Fibroblast of lung (primary cell): Measurements from ENCODE around the gene RANBP3. TPM values are rescaled to one million over a fixed set of nuclear protein-coding genes. Genes with fewer than 3 reads are reported as not detected.

Source experiments
- DNase-seq, 2 donors: peaks; one replicate each; pipeline versions ENCODE4 v3.0.0 to v3.0.0-alpha.2; 2010; ENCODE audit warnings: low read depth in 2 of 2
- H2AFZ ChIP-seq: 2 replicates; pipeline ENCODE4 v1.5.1; 2012; ENCODE audit warnings: low read length, control low read depth, inconsistent platforms
- H3K27ac ChIP-seq: 2 replicates; pipeline ENCODE4 v1.5.1; 2011; ENCODE audit warnings: low read length, control low read depth; ENCODE audit not compliant: insufficient read depth
- H3K27me3 ChIP-seq: 2 replicates; pipeline ENCODE4 v1.5.1; 2011; ENCODE audit warnings: mild to moderate bottlenecking, low read length; ENCODE audit not compliant: control insufficient read depth, insufficient read depth
- H3K36me3 ChIP-seq: 2 replicates; pipeline ENCODE4 v1.5.1; 2011; ENCODE audit warnings: low read length; ENCODE audit not compliant: control insufficient read depth, insufficient read depth
- H3K4me1 ChIP-seq: 2 replicates; pipeline ENCODE4 v1.5.1; 2011; ENCODE audit warnings: low read length; ENCODE audit not compliant: control insufficient read depth, insufficient read depth; ENCODE audit errors: extremely low read depth
- H3K4me2 ChIP-seq: 2 replicates; pipeline ENCODE4 v1.5.1; 2011; ENCODE audit warnings: low read length, control low read depth; ENCODE audit not compliant: insufficient read depth; ENCODE audit errors: extremely low read depth
- H3K4me3 ChIP-seq, 4 experiments: fragments of 200-600 bp in 1 of 4; sonication (generic) in 1 of 4; replicated peaks in 1 of 4; 2 replicates each; pipeline ENCODE4 v1.5.1; 2011 to 2016; ENCODE audit warnings: low read length in 4 of 4, low read depth in 3 of 4, mild to moderate bottlenecking in 3 of 4, control low read depth in 2 of 4, inconsistent platforms in 1 of 4, mixed read lengths in 1 of 4; ENCODE audit not compliant: insufficient read depth in 1 of 4; ENCODE audit errors: control extremely low read depth in 1 of 4
- H3K79me2 ChIP-seq: 2 replicates; pipeline ENCODE4 v1.5.1; 2012; ENCODE audit warnings: mild to moderate bottlenecking, low read length, inconsistent platforms; ENCODE audit not compliant: control insufficient read depth, insufficient read depth
- H3K9ac ChIP-seq: 2 replicates; pipeline ENCODE4 v1.5.1; 2011; ENCODE audit warnings: mild to moderate bottlenecking, low read length, control low read depth; ENCODE audit not compliant: insufficient read depth
- H3K9me3 ChIP-seq: 2 replicates; pipeline ENCODE4 v1.5.1; 2012; ENCODE audit warnings: low read depth, low read length; ENCODE audit not compliant: control insufficient read depth, insufficient read depth
- H4K20me1 ChIP-seq: 2 replicates; pipeline ENCODE4 v1.5.1; 2011; ENCODE audit warnings: low read length; ENCODE audit not compliant: control insufficient read depth, insufficient read depth; ENCODE audit errors: extremely low read depth
- CTCF ChIP-seq, 2 donors: IDR thresholded peaks in 1 of 2; conservative IDR thresholded peaks in 1 of 2; 1 replicate in 1 of 2; 2 replicates in 1 of 2; pipeline ENCODE4 v1.5.1; 2011 to 2012; ENCODE audit warnings: low read length in 2 of 2, control low read depth in 1 of 2, inconsistent platforms in 1 of 2, low read depth in 1 of 2, mild to moderate bottlenecking in 1 of 2
- EZH2 ChIP-seq: IDR thresholded peaks from 2 replicates; pipeline ENCODE4 v1.5.1; 2012; ENCODE audit warnings: low read length, control low read depth, mild to moderate bottlenecking; ENCODE audit errors: missing control alignments
- polyA plus RNA-seq, 2 donors: library from polyadenylated mRNA; depleted of rRNA in 1 of 2; stranded (reverse) in 1 of 2; unstranded in 1 of 2; fragments of >200 nt; gene quantifications; 2 replicates each; pipeline ENCODE4 v1.2.1, GENCODE V29; 2011 to 2012; ENCODE audit warnings: missing spikeins in 1 of 2
- total RNA-seq: library from RNA; depleted of rRNA; stranded (reverse); fragments of >200 nt; gene quantifications from 2 replicates; pipeline ENCODE4 v1.2.1, GENCODE V29; 2014

RANBP3 gene
- total and polyA plus RNA-seq, 2 donors (not counting 1 experiment from before 2014, with no cell fraction given): 39.8 to 59.4 TPM

GRCh38 chr19:5941673-5942072 lies 36.3 kb downstream of the RANBP3 start:
- H3K27me3 ChIP-seq: no peaks in the 10 kb centered on the region
- no peak overlapping the region for H3K9ac ChIP-seq
- DNase-seq: no peak
- peaks cover 6% of the 10 kb centered on the region for H3K36me3 ChIP-seq
- H3K4me2 ChIP-seq: no peak overlapping the region
- no peak overlapping the region for H2AFZ ChIP-seq
- H3K27ac ChIP-seq: no peak overlapping the region
- no peaks in the 10 kb centered on the region for H3K9me3 ChIP-seq
- H3K79me2 ChIP-seq: peaks cover 28% of the 10 kb centered on the region
- peaks cover 16% of the 10 kb centered on the region for H3K4me1 ChIP-seq
- no peak for TF ChIP-seq CTCF (conservative IDR thresholded peaks at IDR 0.05 in 1 of 2, IDR thresholded peaks at IDR 0.05 in 1 of 2; ENCODE audit: low read depth in 1 of 2, low read length in 2 of 2)
- no peak for TF ChIP-seq EZH2
- H3K4me3 ChIP-seq: no peak overlapping the region
- H4K20me1 ChIP-seq: no peaks in the 10 kb centered on the region

GRCh38 chr19:5940260-5941208 lies 37.4 kb downstream of the RANBP3 start:
- DNase-seq: no peak
- Histone ChIP-seq H3K4me2 (no peak overlapping the region), H4K20me1 (no peaks in the 10 kb centered on the region), H2AFZ (no peak overlapping the region), H3K36me3 (peaks cover 3% of the 10 kb centered on the region), H3K4me1 (peaks cover 24% of the 10 kb centered on the region), H3K4me3 (no peak overlapping the region), H3K9me3 (no peaks in the 10 kb centered on the region), H3K27me3 (no peaks in the 10 kb centered on the region), H3K79me2 (peaks cover 18% of the 10 kb centered on the region), H3K27ac (no peak overlapping the region), H3K9ac (no peak overlapping the region)
- TF ChIP-seq EZH2: no peak
- TF ChIP-seq CTCF (conservative IDR thresholded peaks at IDR 0.05 in 1 of 2, IDR thresholded peaks at IDR 0.05 in 1 of 2; ENCODE audit: low read depth in 1 of 2, low read length in 2 of 2): no peak

- H4K20me1 ChIP-seq: no peaks in the 10 kb centered on the region
Measured at GRCh38 chr19:5937550-5937949, 40.4 kb downstream of the RANBP3 start.

More at GRCh38 chr19:5937550-5937949, 40.4 kb downstream of the RANBP3 start:
- Histone ChIP-seq H3K9ac (no peak overlapping the region), H3K27ac (no peak overlapping the region), H3K4me1 (peaks cover 30% of the 10 kb centered on the region), H3K79me2 (peaks cover 21% of the 10 kb centered on the region), H3K36me3 (peaks cover 9% of the 10 kb centered on the region), H2AFZ (no peak overlapping the region), H3K4me2 (no peak overlapping the region), H3K27me3 (no peaks in the 10 kb centered on the region), H3K9me3 (no peaks in the 10 kb centered on the region), H3K4me3 (no peak overlapping the region)
- no peak for TF ChIP-seq EZH2
- no peak for TF ChIP-seq CTCF (conservative IDR thresholded peaks at IDR 0.05 in 1 of 2, IDR thresholded peaks at IDR 0.05 in 1 of 2; ENCODE audit: low read depth in 1 of 2, low read length in 2 of 2)
- DNase-seq: no peak
